Neural progenitor cell (in vitro differentiated cells): ENCODE results near the gene TMC7. TPM values are rescaled to one million over a fixed set of nuclear protein-coding genes. Genes with fewer than 3 reads are reported as not detected.
A peak's percentile ranks its signal among the peaks of the same experiment; 100 is the strongest.

Experiments
- DNase-seq: peaks from one replicate; pipeline ENCODE4 v3.0.0-alpha.2; 2016; ENCODE audit warnings: low spot score
- H2AFZ ChIP-seq: fragments of 200-600 bp; sonication (generic); replicated peaks from 2 replicates; pipeline ENCODE4 v1.6.1; 2016; ENCODE audit warnings: antibody characterized with exemption
- H3F3A ChIP-seq: fragments of 200-600 bp; sonication (generic); 2 replicates; pipeline ENCODE4 v1.6.1; 2016; ENCODE audit warnings: antibody characterized with exemption, low read depth
- H3K27ac ChIP-seq: fragments of 200-600 bp; sonication (generic); 2 replicates; pipeline ENCODE4 v1.5.1; 2016; ENCODE audit warnings: mild to moderate bottlenecking
- H3K27me3 ChIP-seq: fragments of 200-600 bp; sonication (generic); 2 replicates; pipeline ENCODE4 v1.6.1; 2016; ENCODE audit warnings: mild to moderate bottlenecking, moderate library complexity
- H3K36me3 ChIP-seq: fragments of 200-600 bp; sonication (generic); 2 replicates; pipeline ENCODE4 v1.5.1; 2016
- H3K4me1 ChIP-seq: fragments of 200-600 bp; sonication (generic); 2 replicates; pipeline ENCODE4 v1.6.1; 2016; ENCODE audit warnings: mixed run types
- H3K4me2 ChIP-seq: fragments of 200-600 bp; sonication (generic); 2 replicates; pipeline ENCODE4 v1.6.1; 2016
- H3K4me3 ChIP-seq: fragments of 200-600 bp; sonication (generic); 2 replicates; pipeline ENCODE4 v1.5.1; 2016
- H3K79me2 ChIP-seq: fragments of 200-600 bp; sonication (generic); 2 replicates; pipeline ENCODE4 v1.6.1; 2016; ENCODE audit warnings: low read depth
- H3K9ac ChIP-seq: fragments of 200-600 bp; sonication (generic); 2 replicates; pipeline ENCODE4 v1.6.1; 2016
- H3K9me3 ChIP-seq: fragments of 200-600 bp; sonication (generic); 2 replicates; pipeline ENCODE4 v1.5.1; 2016; ENCODE audit warnings: low read depth
- H4K20me1 ChIP-seq: fragments of 200-600 bp; sonication (generic); 2 replicates; pipeline ENCODE4 v1.6.1; 2016; ENCODE audit warnings: low read depth
- H3K27ac Mint-ChIP-seq: 3 replicates; pipeline ENCODE4 v1.8.0; 2021; ENCODE audit warnings: mixed read lengths
- H3K27me3 Mint-ChIP-seq: 2 replicates; pipeline ENCODE4 v1.8.0; 2022; ENCODE audit warnings: low read depth, mild to moderate bottlenecking, inconsistent platforms, moderate library complexity, mixed read lengths; ENCODE audit not compliant: insufficient read depth
- H3K36me3 Mint-ChIP-seq: 3 replicates; pipeline ENCODE4 v1.8.0; 2021; ENCODE audit warnings: mixed read lengths
- H3K4me1 Mint-ChIP-seq: 3 replicates; pipeline ENCODE4 v1.8.0; 2021; ENCODE audit warnings: mixed read lengths
- H3K4me3 Mint-ChIP-seq: 3 replicates; pipeline ENCODE4 v1.8.0; 2021; ENCODE audit warnings: mild to moderate bottlenecking, moderate library complexity, mixed read lengths
- H3K9me3 Mint-ChIP-seq: 3 replicates; pipeline ENCODE4 v1.8.0; 2020; ENCODE audit warnings: mixed read lengths
- CTCF ChIP-seq: fragments of 200-600 bp; sonication (generic); IDR thresholded peaks from 2 replicates; pipeline ENCODE4 v1.5.1; 2017; ENCODE audit warnings: antibody characterized with exemption, mild to moderate bottlenecking
- EZH2 ChIP-seq: fragments of 200-600 bp; sonication (generic); IDR thresholded peaks from 2 replicates; pipeline ENCODE4 v1.6.1; 2017; ENCODE audit warnings: antibody characterized with exemption, mild to moderate bottlenecking, moderate library complexity
- EZH2phosphoT487 ChIP-seq: fragments of 200-600 bp; sonication (generic); IDR thresholded peaks from 2 replicates; pipeline ENCODE4 v1.6.1; 2017; ENCODE audit warnings: antibody characterized with exemption
- total RNA-seq: library from RNA; depleted of rRNA; stranded (reverse); fragments of >200 nt; gene quantifications from 2 replicates; pipeline ENCODE4 v1.2.3, GENCODE V29; 2015; ENCODE audit warnings: low replicate concordance

TMC7 gene
- total RNA-seq, result 6.0 and 8.2 TPM in 2 replicates

- peaks cover 3% of the 10 kb centered on the region for H3K4me1 ChIP-seq
- peak within 1 kb of the TSS; percentile 70 for H3K9ac ChIP-seq
- H3K27me3 ChIP-seq, result no peaks in the 10 kb centered on the region
- H2AFZ ChIP-seq, result peak within 1 kb of the TSS; percentile 96
- Mint-ChIP-seq H3K27me3 (peaks cover 9% of the 10 kb centered on the region), H3K4me3 (peak within 1 kb of the TSS; percentile 90), H3K27ac (no peak within 1 kb of the TSS), H3K4me1 (peaks cover 10% of the 10 kb centered on the region), H3K9me3 (no peaks in the 10 kb centered on the region), H3K36me3 (peaks cover 1% of the 10 kb centered on the region)
- DNase-seq, result peak; percentile 97
- H3K4me3 ChIP-seq, result peak within 1 kb of the TSS; percentile 81
- no peak within 1 kb of the TSS for H3K27ac ChIP-seq
- peaks cover 7% of the 10 kb centered on the region for H3K79me2 ChIP-seq
- H4K20me1 ChIP-seq, result no peaks in the 10 kb centered on the region
- peak within 1 kb of the TSS; percentile 81 for H3K4me2 ChIP-seq
- H3K36me3 ChIP-seq, result no peaks in the 10 kb centered on the region
- no peaks in the 10 kb centered on the region for H3F3A ChIP-seq
- TF ChIP-seq CTCF (peak; percentile 88), EZH2 (no peak), EZH2phosphoT487 (no peak)
- no peaks in the 10 kb centered on the region for H3K9me3 ChIP-seq
Measured at GRCh38 chr16:18983565-18984434, at the start of gene TMC7. TSS of gene TMC7 (plus strand) at chr16:18983934. CDS start at chr16:18984064, 130 bp downstream.

GRCh38 chr16:18936727-18937340, 46.9 kb upstream of the TMC7 start:
- H3K4me2 ChIP-seq, result no peak overlapping the region
- peaks cover 2% of the 10 kb centered on the region for H3K27me3 Mint-ChIP-seq
- TF ChIP-seq EZH2phosphoT487, result no peak
- no peak for TF ChIP-seq EZH2
- no peak for TF ChIP-seq CTCF

GRCh38 chr16:18937390-18937789, 46.3 kb upstream of the TMC7 start:
- H3K36me3 ChIP-seq, result no peaks in the 10 kb centered on the region
- H3K4me3 ChIP-seq, result no peak overlapping the region
- H3K9ac ChIP-seq, result no peak overlapping the region
- no peaks in the 10 kb centered on the region for H3K79me2 ChIP-seq
- H3K27me3 ChIP-seq, result no peaks in the 10 kb centered on the region
- H3K4me1 ChIP-seq, result peaks cover 11% of the 10 kb centered on the region
- no peak overlapping the region for H3K27ac ChIP-seq
- H3K4me1 Mint-ChIP-seq, result peaks cover 14% of the 10 kb centered on the region
- no peak overlapping the region for H3K4me3 Mint-ChIP-seq
- H3K27me3 Mint-ChIP-seq, result peaks cover 2% of the 10 kb centered on the region
- no peak overlapping the region for H3K4me2 ChIP-seq
- no peaks in the 10 kb centered on the region for H3K9me3 ChIP-seq
- no peak overlapping the region for H3K27ac Mint-ChIP-seq
- TF ChIP-seq CTCF (no peak), EZH2phosphoT487 (no peak), EZH2 (no peak)
- no peak overlapping the region for H2AFZ ChIP-seq
- H3K9me3 Mint-ChIP-seq, result no peaks in the 10 kb centered on the region
- peaks cover 15% of the 10 kb centered on the region for H3F3A ChIP-seq
- H3K36me3 Mint-ChIP-seq, result no peaks in the 10 kb centered on the region
- peaks cover 8% of the 10 kb centered on the region for H4K20me1 ChIP-seq
- no peak for DNase-seq

More at GRCh38 chr16:18936727-18937340, 46.9 kb upstream of the TMC7 start:
- Histone ChIP-seq H2AFZ (no peak overlapping the region), H3K79me2 (no peaks in the 10 kb centered on the region), H3K27me3 (no peaks in the 10 kb centered on the region), H3K4me3 (no peak overlapping the region), H3K27ac (no peak overlapping the region), H3K9ac (no peak overlapping the region), H3K9me3 (no peaks in the 10 kb centered on the region), H4K20me1 (peaks cover 9% of the 10 kb centered on the region), H3K36me3 (no peaks in the 10 kb centered on the region), H3F3A (peaks cover 20% of the 10 kb centered on the region), H3K4me1 (peaks cover 16% of the 10 kb centered on the region)
- DNase-seq, result no peak
- peaks cover 17% of the 10 kb centered on the region for H3K4me1 Mint-ChIP-seq
- H3K9me3 Mint-ChIP-seq, result no peaks in the 10 kb centered on the region
- no peak overlapping the region for H3K4me3 Mint-ChIP-seq
- H3K27ac Mint-ChIP-seq, result no peak overlapping the region
- H3K36me3 Mint-ChIP-seq, result no peaks in the 10 kb centered on the region
